ENCODE results near the gene AEN. TPM values are rescaled to one million over a fixed set of nuclear protein-coding genes. Genes with fewer than 3 reads are reported as not detected.

Gene AEN
- total and polyA plus RNA-seq, 2 of the 8 experiments (the other 6 are each of a cell fraction or from before 2014, with no cell fraction given), result 112 to 122 TPM

DNA sequence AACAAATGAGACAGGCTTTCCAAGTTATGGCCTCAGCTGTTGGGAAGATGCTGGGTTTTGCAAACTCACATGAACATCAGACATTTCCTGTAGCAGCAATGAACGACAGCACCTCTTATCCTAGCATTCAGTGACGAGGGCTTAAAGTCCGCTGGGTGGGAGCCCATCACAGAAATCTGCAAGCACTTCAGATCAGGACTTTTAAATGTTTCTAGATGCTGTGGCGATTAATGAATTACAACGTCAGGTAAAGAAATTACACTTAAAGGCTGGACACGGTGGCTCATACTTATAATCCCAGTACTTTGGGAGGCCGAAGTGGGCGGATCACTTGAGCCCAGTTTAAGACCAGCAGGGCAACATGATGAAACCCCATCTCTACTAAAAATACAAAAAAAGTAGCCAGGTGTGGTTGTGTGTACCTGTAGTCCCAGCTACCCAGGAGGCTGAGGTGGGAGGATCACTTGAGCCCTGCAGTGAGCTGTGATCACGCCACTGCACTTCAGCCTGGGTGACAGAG is 3.9 kb downstream of the AEN start:
- H3K18ac ChIP-seq (ENCODE audit: extremely low read depth, low read length), result no peak overlapping the region
- peak; percentile 44; the same call in 1 of the 2 replicates for TF ChIP-seq POLR2AphosphoS5 (IDR thresholded peaks at IDR 0.05; ENCODE audit: low read depth, low read length)
- TF ChIP-seq POU5F1 (IDR thresholded peaks at IDR 0.05; ENCODE audit: low read depth, low read length), result no peak
- H3K36me3 ChIP-seq (ENCODE audit: control insufficient read depth in 2 of 4, insufficient read depth in 4 of 4, low read length in 3 of 4), result peaks cover 33 to 59% (median 48%) of the 10 kb centered on the region in 4 experiments
- peaks cover 63 to 87% of the 10 kb centered on the region in 2 experiments for H3K79me2 ChIP-seq (ENCODE audit: control insufficient read depth in 1 of 2, insufficient read depth in 2 of 2, low read length in 2 of 2)
- H3K79me1 ChIP-seq (ENCODE audit: low read depth, low read length), result peaks cover 22% of the 10 kb centered on the region; the same call in 1 of the 2 replicates
- DNase-seq (ENCODE audit: low read depth in 1 of 2, low spot score in 2 of 2), result no peak
- no peak overlapping the region for H2BK12ac ChIP-seq (ENCODE audit: low read depth, low read length)
- ChIA-PET CTCF (ENCODE audit: partially characterized antibody) (interaction anchor here (0.6 to 2.1 kb wide), 22 partner anchors 8 to 502 kb away, joined by 3 to 11 read pairs (median 4); partner anchors contain the start of genes ISG20 and MRPS11), POLR2A (ENCODE audit: partially characterized antibody) (interaction anchor here (0.6 to 7.5 kb wide), 7 partner anchors 9 to 151 kb away, joined by 3 to 61 read pairs (median 20); partner anchors contain the start of gene ISG20)
- H3K23me2 ChIP-seq (ENCODE audit: low read depth, low read length), result peaks cover 17% of the 10 kb centered on the region
- H4K20me1 ChIP-seq (replicated peaks in 1 of 2; ENCODE audit: control insufficient read depth in 1 of 2, insufficient read depth in 2 of 2, low read length in 2 of 2), result peaks cover 67 to 69% of the 10 kb centered on the region in 2 experiments
- H3K4me3 ChIP-seq (ENCODE audit: extremely low read depth in 1 of 4, insufficient read depth in 2 of 4, low read depth in 3 of 4, low read length in 4 of 4), result no peak overlapping the region
- H4K91ac ChIP-seq (replicated peaks; ENCODE audit: insufficient read length, low read length), result no peak overlapping the region
- H3K23ac ChIP-seq (ENCODE audit: insufficient read length), result no peak overlapping the region
- no peak overlapping the region for H4K8ac ChIP-seq (ENCODE audit: extremely low read depth, insufficient read depth, low read length)
- peaks cover 14 to 27% (median 16%) of the 10 kb centered on the region in 4 experiments for H3K4me1 ChIP-seq (replicated peaks in 1 of 4; ENCODE audit: control insufficient read depth in 3 of 4, insufficient read depth in 4 of 4, low read length in 3 of 4)
- no peak for FAIRE-seq
- H3K9me3 ChIP-seq (ENCODE audit: insufficient read depth in 2 of 2, low read depth in 1 of 2, low read length in 1 of 2), result no peaks in the 10 kb centered on the region
- no peaks in the 10 kb centered on the region for H3K27me3 ChIP-seq (replicated peaks in 1 of 4; ENCODE audit: control insufficient read depth in 3 of 4, extremely low read depth in 1 of 4, insufficient read depth in 3 of 4, low read length in 3 of 4)
- no peak overlapping the region for H2BK15ac ChIP-seq (ENCODE audit: low read length)
- no peak overlapping the region for H4K5ac ChIP-seq (ENCODE audit: insufficient read length, low read depth, low read length)
- H3K56ac ChIP-seq (replicated peaks; ENCODE audit: insufficient read length, low read depth, low read length), result no peak overlapping the region
- H3K4me2 ChIP-seq (ENCODE audit: insufficient read depth in 1 of 2, low read depth in 2 of 2, low read length in 2 of 2), result peak overlapping the region; percentile 85 to 93; a peak in 3 of 4 replicates
- H2BK120ac ChIP-seq (replicated peaks; ENCODE audit: low read depth, low read length), result no peak overlapping the region
- no peak overlapping the region for H2AFZ ChIP-seq (ENCODE audit: low read length)
- H2BK20ac ChIP-seq (ENCODE audit: low read length), result no peak overlapping the region
- H3K14ac ChIP-seq (ENCODE audit: insufficient read length), result no peak overlapping the region
- no peak overlapping the region for H2AK5ac ChIP-seq (ENCODE audit: low read depth, low read length)
- no peak overlapping the region for H3K27ac ChIP-seq (ENCODE audit: low read depth, low read length)
- no peak overlapping the region for H3K9ac ChIP-seq (replicated peaks in 1 of 4; ENCODE audit: extremely low read depth in 1 of 4, low read depth in 3 of 4, low read length in 3 of 4)
- no peak overlapping the region for H3K4ac ChIP-seq (replicated peaks; ENCODE audit: insufficient read length, low read depth, low read length)
- no peak overlapping the region for H2BK5ac ChIP-seq (ENCODE audit: low read depth, low read length)
- WGBS, 2 experiments (ENCODE audit: extremely low coverage in 1 of 2, insufficient coverage in 1 of 2, insufficient read length in 1 of 2, insufficient replicate concordance in 2 of 2, low coverage in 1 of 2, low lambda C conversion rate in 2 of 2, missing lambda C conversion rate in 1 of 2), result 75% methylated on average over 9 of the region's 9 CpGs; no CpG with 5 or more reads in 1 of the 2 experiments
